WTC11 (cell line): ENCODE data around the gene UFC1. TPM values are rescaled to one million over a fixed set of nuclear protein-coding genes. Genes with fewer than 3 reads are reported as not detected.

Source experiments
- ATAC-seq: fragments of 200-7000 bp; cut with Tn5 transposase; 2 replicates; pipeline ENCODE4 v1.10.0; 2021; ENCODE audit warnings: mild to moderate bottlenecking, moderate library complexity
- CTCF ChIA-PET: fragments of 300-600 bp; sonication (Branson Sonifier 250); formaldehyde crosslinking; loops from one replicate; lab custom pipeline; 2021; ENCODE audit warnings: antibody characterized with exemption; lab: Charles Lee
- POLR2A ChIA-PET: fragments of 350-600 bp; sonication (Branson Sonifier 250); formaldehyde crosslinking; loops from one replicate; lab custom pipeline; 2021; ENCODE audit warnings: antibody characterized with exemption; lab: Charles Lee
- DNase-seq: peaks from one replicate; pipeline ENCODE4 v3.0.0; 2021; ENCODE audit warnings: low spot score
- H3K27ac Mint-ChIP-seq: 2 replicates; pipeline ENCODE4 v1.8.0; 2021; ENCODE audit warnings: mixed read lengths
- H3K27me3 Mint-ChIP-seq: 2 replicates; pipeline ENCODE4 v1.8.0; 2021; ENCODE audit warnings: low read depth, mild to moderate bottlenecking, moderate library complexity, mixed read lengths
- H3K36me3 Mint-ChIP-seq: 2 replicates; pipeline ENCODE4 v1.8.0; 2021; ENCODE audit warnings: mixed read lengths
- H3K4me1 Mint-ChIP-seq: 2 replicates; pipeline ENCODE4 v1.8.0; 2022; ENCODE audit warnings: mixed read lengths
- H3K4me3 Mint-ChIP-seq: 2 replicates; pipeline ENCODE4 v1.8.0; 2021; ENCODE audit warnings: mild to moderate bottlenecking, moderate library complexity, mixed read lengths
- H3K9me3 Mint-ChIP-seq: 2 replicates; pipeline ENCODE4 v1.8.0; 2021; ENCODE audit warnings: mixed read lengths
- ARID4B ChIP-seq: sonication (generic); formaldehyde crosslinking; IDR thresholded peaks from 2 replicates; pipeline ENCODE4 v1.8.0; 2023; ENCODE audit warnings: missing genetic modification reagents, mild to moderate bottlenecking, borderline replicate concordance
- ATF6 ChIP-seq: sonication (generic); formaldehyde crosslinking; IDR thresholded peaks from 2 replicates; pipeline ENCODE4 v1.8.1; 2023; ENCODE audit warnings: mild to moderate bottlenecking, missing genetic modification reagents
- CREB1 ChIP-seq: sonication (generic); formaldehyde crosslinking; IDR thresholded peaks from 2 replicates; pipeline ENCODE4 v1.8.0; 2023; ENCODE audit warnings: mild to moderate bottlenecking, missing genetic modification reagents
- FOXP4 ChIP-seq: sonication (generic); formaldehyde crosslinking; IDR thresholded peaks from 2 replicates; pipeline ENCODE4 v1.8.0; 2022; ENCODE audit warnings: mild to moderate bottlenecking, missing genetic modification reagents
- KAT7 ChIP-seq: sonication (generic); formaldehyde crosslinking; IDR thresholded peaks from 2 replicates; pipeline ENCODE4 v1.8.1; 2023; ENCODE audit warnings: missing genetic modification reagents, mild to moderate bottlenecking, borderline replicate concordance
- MYBL2 ChIP-seq: sonication (generic); formaldehyde crosslinking; IDR thresholded peaks from 2 replicates; pipeline ENCODE4 v1.8.1; 2023; ENCODE audit warnings: mild to moderate bottlenecking, moderate library complexity, missing genetic modification reagents
- NR3C1 ChIP-seq: sonication (generic); formaldehyde crosslinking; conservative IDR thresholded peaks from 2 replicates; pipeline ENCODE4 v1.8.1; 2023; ENCODE audit warnings: low read depth, mild to moderate bottlenecking, missing genetic modification reagents
- OVOL2 ChIP-seq: fragments of 250-450 bp; sonication (Bioruptor Pico); IDR thresholded peaks from 2 replicates; pipeline ENCODE4 v1.9.0; 2021; ENCODE audit warnings: mild to moderate bottlenecking, borderline replicate concordance
- SMAD3 ChIP-seq: sonication (generic); formaldehyde crosslinking; IDR thresholded peaks from 2 replicates; pipeline ENCODE4 v1.8.0; 2022; ENCODE audit warnings: missing genetic modification reagents, mild to moderate bottlenecking, borderline replicate concordance
- SMAD4 ChIP-seq: sonication (generic); formaldehyde crosslinking; IDR thresholded peaks from 2 replicates; pipeline ENCODE4 v1.8.0; 2022; ENCODE audit warnings: mild to moderate bottlenecking, missing genetic modification reagents
- TEAD4 ChIP-seq: sonication (generic); formaldehyde crosslinking; IDR thresholded peaks from 2 replicates; pipeline ENCODE4 v1.8.0; 2022; ENCODE audit warnings: mild to moderate bottlenecking, missing genetic modification reagents
- TP53 ChIP-seq: sonication (generic); formaldehyde crosslinking; IDR thresholded peaks from 2 replicates; pipeline ENCODE4 v1.8.1; 2023; ENCODE audit warnings: mild to moderate bottlenecking, missing genetic modification reagents
- USF1 ChIP-seq: sonication (generic); formaldehyde crosslinking; IDR thresholded peaks from 2 replicates; pipeline ENCODE4 v1.8.0; 2022; ENCODE audit warnings: mild to moderate bottlenecking, missing genetic modification reagents
- ZNF121 ChIP-seq: sonication (generic); formaldehyde crosslinking; IDR thresholded peaks from 2 replicates; pipeline ENCODE4 v1.8.0; 2023; ENCODE audit warnings: missing genetic modification reagents
- ZNF423 ChIP-seq: fragments of 250-450 bp; sonication (Bioruptor Pico); IDR thresholded peaks from 2 replicates; pipeline ENCODE4 v2.1.2; 2022; ENCODE audit warnings: mild to moderate bottlenecking, moderate library complexity
- total RNA-seq: library from RNA; stranded (reverse); gene quantifications from 3 replicates; pipeline ENCODE4 v1.2.3, GENCODE V29; 2021

UFC1 gene
- total RNA-seq, 1 experiment from 2014 or later = 56.2 TPM

- TF ChIP-seq SMAD3 = peak; percentile 53; the same call in 1 of the 2 replicates
- TF ChIP-seq USF1 (CRISPR knock-in tag) = 0 out of 2 replicates have a peak, but pooled peaks have one; percentile 40
- peak; percentile 96 for TF ChIP-seq ZNF423 (CRISPR knock-in tag)
- peak; percentile 66; the same call in 1 of the 2 replicates for TF ChIP-seq ARID4B (CRISPR knock-in tag)
- no peak for TF ChIP-seq SMAD4
- peak; percentile 78 for TF ChIP-seq FOXP4
Observed at GRCh38 chr1:161177112-161177935, 23.5 kb downstream of the UFC1 start, which contains the start of gene B4GALT3 (continued).

GRCh38 chr1:161177936-161178244, 24.1 kb downstream of the UFC1 start:
- H3K9me3 Mint-ChIP-seq = no peaks in the 10 kb centered on the region
- H3K36me3 Mint-ChIP-seq = peaks cover 22% of the 10 kb centered on the region
- H3K27ac Mint-ChIP-seq = peak overlapping the region; percentile 100
- ChIA-PET CTCF (interaction anchor here (1.0 to 2.5 kb wide), 7 partner anchors 8 to 204 kb away, joined by 3 to 41 read pairs (median 6); partner anchors contain the start of genes KLHDC9, PPOX and TOMM40L), POLR2A (interaction anchor here (1.5 to 1.7 kb wide), 2 partner anchors 21 to 24 kb away, joined by 3 to 9 read pairs; partner anchors contain the start of genes ADAMTS4 and UFC1)
- peak overlapping the region; percentile 97 for H3K4me3 Mint-ChIP-seq
- DNase-seq (no peak), ATAC-seq (no peak)
- TF ChIP-seq MYBL2 (CRISPR knock-in tag) (no peak), FOXP4 (no peak), TP53 (CRISPR knock-in tag) (no peak), ATF6 (no peak), CREB1 (no peak), OVOL2 (CRISPR knock-in tag) (no peak), ZNF121 (CRISPR knock-in tag) (no peak), TEAD4 (CRISPR knock-in tag) (no peak), NR3C1 (CRISPR knock-in tag) (no peak), KAT7 (no peak)
- peaks cover 20% of the 10 kb centered on the region for H3K4me1 Mint-ChIP-seq
- no peaks in the 10 kb centered on the region for H3K27me3 Mint-ChIP-seq
